ENCODE results near the gene FBXL13. TPM values are rescaled to one million over a fixed set of nuclear protein-coding genes. Genes with fewer than 3 reads are reported as not detected.
"Not testable (repeated sequence)": the region's sequence is repeated elsewhere in the genome, so short reads cannot be mapped to it uniquely, and the experiment has no call there.

Gene FBXL13
- polyA plus RNA-seq, 1 experiment: 0.20 TPM

- H3K4me3 ChIP-seq (ENCODE audit: low read depth, low read length): no peak overlapping the region
- no peak for DNase-seq (ENCODE audit: low read depth)
- POLR2A ChIA-PET: no interaction called here
- no peaks in the 10 kb centered on the region for H3K27me3 ChIP-seq (ENCODE audit: control insufficient read depth, insufficient read depth, low read length)
- CTCF ChIA-PET: no interaction called here
- TF ChIP-seq CTCF (IDR thresholded peaks at IDR 0.05; ENCODE audit: insufficient read depth, low read depth, low read length): no peak
- H3K36me3 ChIP-seq (ENCODE audit: control insufficient read depth, insufficient read depth, low read length): no peaks in the 10 kb centered on the region
Observed at GRCh38 chr7:102978284-102978683, 96.3 kb downstream of the FBXL13 start.

DNA sequence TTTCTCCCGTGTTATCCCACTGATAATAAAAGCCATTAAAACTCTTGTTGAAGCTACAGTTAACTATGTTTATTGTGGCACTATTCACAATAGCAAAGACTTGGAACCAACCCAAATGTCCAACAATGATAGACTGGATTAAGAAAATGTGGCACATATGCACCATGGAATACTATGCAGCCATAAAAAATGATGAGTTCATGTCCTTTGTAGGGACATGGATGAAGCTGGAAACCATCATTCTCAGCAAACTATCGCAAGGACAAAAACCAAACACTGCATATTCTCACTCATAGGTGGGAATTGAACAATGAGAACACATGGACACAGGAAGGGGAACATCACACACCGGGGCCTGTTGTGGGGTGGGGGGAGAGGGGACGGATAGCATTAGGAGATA is 97.0 kb downstream of the FBXL13 start:
- H3K36me3 ChIP-seq (ENCODE audit: control insufficient read depth, insufficient read depth, low read length); H3K27me3 ChIP-seq (ENCODE audit: control insufficient read depth, insufficient read depth, low read length); CTCF ChIA-PET; POLR2A ChIA-PET; DNase-seq (ENCODE audit: low read depth); H3K4me3 ChIP-seq (ENCODE audit: low read depth, low read length): not testable (repeated sequence)

DNA sequence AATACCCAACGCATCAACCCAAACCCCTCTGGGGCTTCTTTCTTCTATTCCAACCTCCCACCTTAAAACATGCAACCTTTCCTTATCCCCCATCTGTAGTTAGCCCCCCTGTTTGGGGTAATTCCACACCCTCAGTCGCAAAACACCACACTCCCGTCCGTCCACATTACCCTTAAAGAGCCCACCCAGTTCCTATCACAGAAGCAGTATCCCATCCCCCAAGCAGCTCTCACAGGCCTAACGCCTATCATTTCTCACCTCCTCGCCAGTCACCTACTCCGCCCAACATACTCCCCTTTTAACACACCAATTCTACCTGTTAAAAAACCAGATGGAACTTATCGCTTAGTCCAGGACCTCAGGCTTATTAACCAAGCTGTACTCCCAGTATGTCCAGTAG is 98.1 kb downstream of the FBXL13 start:
- DNase-seq (ENCODE audit: low read depth): no peak
- no peaks in the 10 kb centered on the region for H3K27me3 ChIP-seq (ENCODE audit: control insufficient read depth, insufficient read depth, low read length)
- ChIA-PET POLR2A (no interaction called here), CTCF (no interaction called here)
- no peaks in the 10 kb centered on the region for H3K36me3 ChIP-seq (ENCODE audit: control insufficient read depth, insufficient read depth, low read length)
- no peak overlapping the region for H3K4me3 ChIP-seq (ENCODE audit: low read depth, low read length)
- no peak for TF ChIP-seq CTCF (IDR thresholded peaks at IDR 0.05; ENCODE audit: insufficient read depth, low read depth, low read length)

DNA sequence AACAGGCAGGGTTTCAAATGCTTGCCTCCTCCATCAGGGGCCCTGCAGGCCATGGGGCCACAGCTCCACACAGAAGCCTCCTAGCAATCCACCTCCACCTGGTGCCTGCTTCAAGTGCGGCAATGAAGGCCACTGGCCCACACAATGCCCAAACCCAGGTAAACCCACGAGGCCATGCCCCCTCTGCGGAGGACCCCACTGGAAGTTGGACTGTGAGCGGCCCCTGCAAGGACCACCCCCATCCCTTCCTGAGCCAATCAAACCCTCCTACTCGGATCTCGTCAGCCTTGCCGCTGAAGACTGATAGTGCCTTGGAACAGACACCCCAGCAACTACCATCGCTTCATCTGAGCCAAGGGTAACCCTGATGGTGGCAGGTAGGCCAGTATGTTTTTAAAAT is 98.7 kb downstream of the FBXL13 start:
- ChIA-PET CTCF (no interaction called here), POLR2A (no interaction called here)
- Histone ChIP-seq H3K27me3 (ENCODE audit: control insufficient read depth, insufficient read depth, low read length) (no peaks in the 10 kb centered on the region), H3K4me3 (ENCODE audit: low read depth, low read length) (no peak overlapping the region), H3K36me3 (ENCODE audit: control insufficient read depth, insufficient read depth, low read length) (no peaks in the 10 kb centered on the region)
- TF ChIP-seq CTCF (IDR thresholded peaks at IDR 0.05; ENCODE audit: insufficient read depth, low read depth, low read length): no peak
- no peak for DNase-seq (ENCODE audit: low read depth)

DNA sequence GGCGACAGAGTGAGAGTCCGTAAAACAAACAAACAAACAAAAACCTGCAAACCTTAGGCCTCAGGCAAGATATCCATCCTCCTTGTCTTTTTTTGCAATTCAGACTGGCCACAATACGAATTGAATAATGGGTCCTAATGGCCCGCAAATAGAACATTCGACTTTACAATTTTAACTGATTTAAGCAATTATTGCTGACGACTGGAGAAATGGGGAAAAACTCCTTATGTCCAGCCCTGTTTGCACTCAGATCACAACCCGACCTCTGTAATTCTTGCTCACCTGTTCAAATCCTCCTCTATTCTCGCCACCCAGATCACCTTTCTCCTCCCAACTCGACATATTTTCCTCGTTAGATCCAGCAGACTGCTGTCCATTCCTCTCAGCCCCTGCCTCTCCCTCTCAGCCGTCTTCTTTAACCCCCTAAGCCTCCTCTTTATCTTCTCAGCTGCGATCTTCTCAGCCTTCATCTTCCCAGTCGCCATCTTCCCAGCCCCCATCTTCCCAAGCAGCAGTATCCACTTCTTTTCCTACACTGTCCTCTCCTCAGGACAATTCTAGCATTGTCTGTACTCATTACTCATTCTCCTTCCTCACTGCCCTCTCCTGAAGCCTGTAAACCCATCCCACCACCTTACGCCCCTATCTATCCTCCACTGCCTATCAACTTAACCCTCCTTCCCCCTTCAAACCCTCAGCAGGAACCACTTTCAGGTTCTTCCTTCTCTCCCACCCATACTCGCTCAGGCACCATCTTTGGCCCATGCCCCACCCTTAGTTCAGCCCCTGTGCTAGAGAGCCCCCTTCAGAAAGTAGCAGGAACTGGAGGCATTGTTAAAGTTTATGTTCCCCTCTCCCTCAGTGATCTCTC is 100.0 kb downstream of the FBXL13 start:
- ChIA-PET POLR2A (no interaction called here), CTCF (no interaction called here)
- Histone ChIP-seq H3K4me3 (ENCODE audit: low read depth, low read length) (no peak overlapping the region), H3K36me3 (ENCODE audit: control insufficient read depth, insufficient read depth, low read length) (no peaks in the 10 kb centered on the region), H3K27me3 (ENCODE audit: control insufficient read depth, insufficient read depth, low read length) (no peaks in the 10 kb centered on the region)
- DNase-seq (ENCODE audit: low read depth): no peak
- TF ChIP-seq CTCF (IDR thresholded peaks at IDR 0.05; ENCODE audit: insufficient read depth, low read depth, low read length): no peak
